Heart right ventricle (tissue), 16 donors: ENCODE measurements around the gene ZNF423. TPM values are rescaled to one million over a fixed set of nuclear protein-coding genes. Genes with fewer than 3 reads are reported as not detected.

ENCODE experiments used
- ATAC-seq, 8 donors: fragments of 200-7000 bp; cut with Tn5 transposase; one replicate each; pipeline ENCODE4 v1.9.1; 2020; ENCODE audit warnings: mild to moderate bottlenecking in 8 of 8, moderate library complexity in 8 of 8, moderate number of reproducible peaks in 1 of 8
- DNase-seq, 2 donors: peaks; one replicate each; pipeline ENCODE4 v3.0.0-alpha.2; 2020
- H3K27ac ChIP-seq, 10 donors: fragments of 200-600 bp; sonication (generic) in 2 of 10; one replicate each; pipeline versions ENCODE4 v1.5.0 to v1.8.0; 2020 to 2022; ENCODE audit warnings: mild to moderate bottlenecking in 3 of 10
- H3K27me3 ChIP-seq, 7 donors: fragments of 200-600 bp; one replicate each; pipeline ENCODE4 v1.8.0; 2021 to 2022; ENCODE audit warnings: mild to moderate bottlenecking in 2 of 7
- H3K36me3 ChIP-seq, 9 donors: fragments of 200-600 bp; sonication (generic) in 1 of 9; one replicate each; pipeline versions ENCODE4 v1.5.0 to v1.8.0; 2020 to 2022; ENCODE audit warnings: mild to moderate bottlenecking in 2 of 9
- H3K4me1 ChIP-seq, 9 donors: fragments of 200-600 bp; sonication (generic) in 1 of 9; one replicate each; pipeline versions ENCODE4 v1.5.0 to v1.8.0; 2020 to 2022; ENCODE audit warnings: mild to moderate bottlenecking in 4 of 9
- H3K4me3 ChIP-seq, 10 donors: fragments of 200-600 bp; sonication (generic) in 2 of 10; one replicate each; pipeline versions ENCODE4 v1.5.0 to v1.8.0; 2020 to 2022; ENCODE audit warnings: mild to moderate bottlenecking in 7 of 10, moderate library complexity in 2 of 10
- H3K9me3 ChIP-seq, 11 donors: fragments of 200-600 bp in 10 of 11; sonication (generic) in 2 of 11; one replicate each; pipeline versions ENCODE4 v1.5.0 to v1.8.0; 2013 to 2022; ENCODE audit warnings: mild to moderate bottlenecking in 2 of 11, control low read depth in 1 of 11, moderate library complexity in 1 of 11
- WGBS, 2 donors: extraction: QIAGEN DNeasy Blood & Tissue Kit; methylation state at CpG; one replicate each; pipeline ENCODE4 v1.1.7; 2013; ENCODE audit warnings: inconsistent platforms in 1 of 2; 5-methylcytosine and 5-hydroxymethylcytosine counted together
- intact Hi-C, 10 donors: fragments of 100-400 bp; cut with DNase I; formaldehyde crosslinking; loops; one replicate each; pipeline versions ENCODE4 v1.11.1 to v1.14.2; 2022
- polyA plus RNA-seq, 2 donors: library from polyadenylated mRNA; stranded (reverse); fragments of 200-250 nt; gene quantifications; one replicate each; pipeline ENCODE4 v1.2.3, GENCODE V29; 2013
- total RNA-seq, 10 donors: library from RNA; stranded (reverse); fragmentation: NEBNext Ultra II Directional in 3 of 10; extraction: Animal tissue kit (Norgen Biotek cat#: 25700) in 3 of 10; gene quantifications; one replicate each; pipeline versions ENCODE4 v1.2.1 to v1.2.4, GENCODE V29; 2021 to 2023
- TF ChIP-seq, protein P1 (sequence below), 9 donors: fragments of 200-600 bp; sonication (generic) in 2 of 9; IDR thresholded peaks; one replicate each; pipeline versions ENCODE4 v1.5.0 to v1.8.0; 2021 to 2022; ENCODE audit warnings: antibody characterized with exemption in 9 of 9, mild to moderate bottlenecking in 5 of 9, moderate library complexity in 1 of 9
- donor health status: Arrhythmogenic right ventricular cardiomyopathy.
- donor health status: ischemic (EF 13 %, LVEDD 7.1; RV severe dilation, severe dysfunction).
- donor health status: healthy with polysubstance abuse.
- donor health status: DM: no; HTN: yes; CAD: no.
- donor health status: DM: no; HTN: no; CAD: no.
- donor health status: ischemic (EF 25% LVEDD 6.9; RV normal size, moderate dysfunction).
- donor health status: ischemic (EF 25% LVEDD 5.7; RV mildly dilated, moderate dysfunction).
- donor health status: healthy.
- donor health status: DM: yes; HTN: yes; CAD: no.
- donor health status: Ischemic cardiomyopathy.
- donor health status: ischemic (EF 35%, LVEDD 5.7; RV mildly dilated, moderate dysfunction).
- donor health status: nonischemic (EF 11% LVEDD 7.7; RV severe dilation, severe dysfunction).
- donor health status: DM: yes; HTN: yes; CAD: no.
- donor health status: PGD.
- donor health status: ischemic (EF 29% LVEDD 5.4; RV normal size, mild dysfunction).
- donor health status: nonischemic (EF 23%, LVEDD 6.1; RV moderate dilation, normal function).

Gene ZNF423
- total and polyA plus RNA-seq, 12 donors: 2.6 to 10.6 (median 7.0) TPM

DNA sequence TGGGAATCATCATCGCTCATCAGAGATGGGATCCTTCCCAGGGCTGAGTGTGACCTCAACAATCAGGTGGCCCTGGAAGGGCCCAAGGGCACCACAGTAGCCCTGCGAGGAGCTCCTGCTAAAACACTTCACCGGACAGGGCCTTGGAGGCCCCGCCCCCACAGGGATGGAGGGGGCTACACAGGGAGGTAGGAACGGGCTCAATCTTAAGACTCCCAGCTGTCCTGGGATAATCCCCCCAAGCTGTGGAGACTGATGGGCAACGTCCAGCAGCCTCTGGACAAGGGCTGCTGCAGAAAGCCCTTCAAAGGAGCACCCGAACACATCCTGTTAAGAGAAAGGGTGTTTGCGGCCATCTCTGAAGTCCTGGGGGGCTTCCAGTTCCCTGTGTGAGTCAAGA, 60.4 kb downstream of the ZNF423 start:
- no peaks in the 10 kb centered on the region for H3K36me3 ChIP-seq

GRCh38 chr16:49793244-49793643, 62.7 kb downstream of the ZNF423 start:
- Histone ChIP-seq H3K27me3 (peaks cover 0 to 4% (median 0%) of the 10 kb centered on the region in 7 donors), H3K9me3 (no peaks in the 10 kb centered on the region), H3K36me3 (peaks cover 0 to 4% (median 0%) of the 10 kb centered on the region in 9 donors), H3K4me1 (peaks cover 0 to 13% (median 4%) of the 10 kb centered on the region in 9 donors), H3K27ac (no peak overlapping the region), H3K4me3 (no peak overlapping the region)
- DNase-seq (no peak), ATAC-seq (no peak)
- TF ChIP-seq, protein P1, sequence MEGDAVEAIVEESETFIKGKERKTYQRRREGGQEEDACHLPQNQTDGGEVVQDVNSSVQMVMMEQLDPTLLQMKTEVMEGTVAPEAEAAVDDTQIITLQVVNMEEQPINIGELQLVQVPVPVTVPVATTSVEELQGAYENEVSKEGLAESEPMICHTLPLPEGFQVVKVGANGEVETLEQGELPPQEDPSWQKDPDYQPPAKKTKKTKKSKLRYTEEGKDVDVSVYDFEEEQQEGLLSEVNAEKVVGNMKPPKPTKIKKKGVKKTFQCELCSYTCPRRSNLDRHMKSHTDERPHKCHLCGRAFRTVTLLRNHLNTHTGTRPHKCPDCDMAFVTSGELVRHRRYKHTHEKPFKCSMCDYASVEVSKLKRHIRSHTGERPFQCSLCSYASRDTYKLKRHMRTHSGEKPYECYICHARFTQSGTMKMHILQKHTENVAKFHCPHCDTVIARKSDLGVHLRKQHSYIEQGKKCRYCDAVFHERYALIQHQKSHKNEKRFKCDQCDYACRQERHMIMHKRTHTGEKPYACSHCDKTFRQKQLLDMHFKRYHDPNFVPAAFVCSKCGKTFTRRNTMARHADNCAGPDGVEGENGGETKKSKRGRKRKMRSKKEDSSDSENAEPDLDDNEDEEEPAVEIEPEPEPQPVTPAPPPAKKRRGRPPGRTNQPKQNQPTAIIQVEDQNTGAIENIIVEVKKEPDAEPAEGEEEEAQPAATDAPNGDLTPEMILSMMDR (IDR thresholded peaks at IDR 0.05): no peak
- 95% methylated on average over 11 of the region's 11 CpGs for WGBS, 2 donors
- intact Hi-C loops: no loop called here

More for the DNA sequence above, 60.4 kb downstream of the ZNF423 start:
- 91 to 95% methylated on average over 8 of the region's 8 CpGs for WGBS, 2 donors
- TF ChIP-seq, protein P1 (IDR thresholded peaks at IDR 0.05): no peak
- peaks cover 0 to under 1% (median 0%) of the 10 kb centered on the region in 9 donors for H3K4me1 ChIP-seq
- no peak overlapping the region for H3K4me3 ChIP-seq
- H3K9me3 ChIP-seq: no peaks in the 10 kb centered on the region
- no peak overlapping the region for H3K27ac ChIP-seq
- intact Hi-C loops: no loop called here
- H3K27me3 ChIP-seq: peaks cover 0 to 4% (median 0%) of the 10 kb centered on the region in 7 donors
- no peak for DNase-seq
- ATAC-seq: no peak

- H3K9me3 ChIP-seq: no peaks in the 10 kb centered on the region
- TF ChIP-seq, protein P1 (IDR thresholded peaks at IDR 0.05): no peak
- no peak for ATAC-seq
- peaks cover 0 to 10% (median 0%) of the 10 kb centered on the region in 9 donors for H3K36me3 ChIP-seq
- no peak overlapping the region for H3K4me3 ChIP-seq
- no peak for DNase-seq
- peaks cover 0 to 33% (median 4%) of the 10 kb centered on the region in 9 donors for H3K4me1 ChIP-seq
- intact Hi-C loops: no loop called here
- peak overlapping the region in 2 of 10 donors; percentile 15 to 16 for H3K27ac ChIP-seq
- 97 to 98% methylated on average over 4 of the region's 4 CpGs for WGBS, 2 donors
- H3K27me3 ChIP-seq: no peaks in the 10 kb centered on the region
Measured at GRCh38 chr16:49789616-49790015, 66.3 kb downstream of the ZNF423 start.

DNA sequence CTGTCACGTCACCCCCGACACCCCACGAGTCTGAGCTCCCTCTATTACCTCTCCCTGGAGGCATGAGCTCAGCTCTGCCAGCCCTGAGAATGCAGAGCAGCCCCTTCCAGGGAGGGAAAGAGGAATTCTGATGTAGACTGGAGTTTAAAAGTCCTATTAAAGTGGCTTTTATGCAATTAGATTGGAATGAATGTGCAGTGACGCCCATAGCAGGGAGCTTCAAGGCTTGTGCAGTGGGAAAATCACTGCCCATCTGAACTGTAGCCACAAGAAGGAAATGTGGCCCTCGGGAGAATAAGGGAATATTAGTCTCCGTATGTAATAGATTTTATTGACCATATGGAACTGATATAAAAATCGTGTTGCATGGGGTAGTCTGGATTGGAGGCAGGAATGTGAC, 66.9 kb downstream of the ZNF423 start:
- Histone ChIP-seq H3K9me3 (no peaks in the 10 kb centered on the region), H3K36me3 (peaks cover 0 to 10% (median 0%) of the 10 kb centered on the region in 9 donors), H3K27ac (peak overlapping the region in 7 of 10 donors; percentile 14 to 56 (median 20)), H3K27me3 (no peaks in the 10 kb centered on the region), H3K4me1 (peaks cover 0 to 33% (median 4%) of the 10 kb centered on the region in 9 donors), H3K4me3 (no peak overlapping the region)
- peak in 3 of 8 donors; percentile 10 to 30 (median 20) for ATAC-seq
- intact Hi-C loops: no loop called here
- WGBS, 2 donors: 73 to 83% methylated on average over 7 of the region's 7 CpGs
- TF ChIP-seq, protein P1 (IDR thresholded peaks at IDR 0.05): no peak
- no peak for DNase-seq
